Upper lobe of right lung (tissue), 1 donor: ENCODE data around the gene SDC3. TPM values are rescaled to one million over a fixed set of nuclear protein-coding genes. Genes with fewer than 3 reads are reported as not detected.
A peak's percentile ranks its signal among the peaks of the same experiment; 100 is the strongest.

ENCODE experiments used
- ATAC-seq: fragments of 200-7000 bp; cut with Tn5 transposase; one replicate; pipeline ENCODE4 v1.9.1; 2020; ENCODE audit warnings: mild to moderate bottlenecking, moderate library complexity
- DNase-seq: peaks from one replicate; pipeline ENCODE4 v3.0.0-alpha.2; 2020
- H3K27ac ChIP-seq: fragments of 200-600 bp; one replicate; pipeline ENCODE4 v1.8.0; 2022
- H3K27me3 ChIP-seq: fragments of 200-600 bp; one replicate; pipeline ENCODE4 v1.8.0; 2022; ENCODE audit warnings: mild to moderate bottlenecking
- H3K36me3 ChIP-seq: fragments of 200-600 bp; one replicate; pipeline ENCODE4 v1.8.0; 2022
- H3K4me1 ChIP-seq: fragments of 200-600 bp; one replicate; pipeline ENCODE4 v1.8.0; 2022
- H3K4me3 ChIP-seq: fragments of 200-600 bp; one replicate; pipeline ENCODE4 v1.8.0; 2022; ENCODE audit warnings: mild to moderate bottlenecking
- H3K9me3 ChIP-seq: fragments of 200-600 bp; one replicate; pipeline ENCODE4 v1.8.0; 2022
- intact Hi-C: fragments of 100-400 bp; cut with DNase I; formaldehyde crosslinking; loops from one replicate; pipeline ENCODE4 v1.11.0; 2022
- total RNA-seq: library from RNA; stranded (reverse); fragmentation: NEBNext Ultra II Directional; extraction: Animal tissue kit (Norgen Biotek cat#: 25700); gene quantifications from one replicate; pipeline ENCODE4 v1.2.1, GENCODE V29; 2021
- TF ChIP-seq, protein P1 (sequence below): fragments of 200-600 bp; IDR thresholded peaks from one replicate; pipeline ENCODE4 v1.8.0; 2022; ENCODE audit warnings: antibody characterized with exemption
- donor health status: DM: no; HTN: yes; CAD: no; lungs with severe emphysema.

SDC3 gene
- total RNA-seq, 1 donor from 2014 or later, result 39.4 TPM

DNA sequence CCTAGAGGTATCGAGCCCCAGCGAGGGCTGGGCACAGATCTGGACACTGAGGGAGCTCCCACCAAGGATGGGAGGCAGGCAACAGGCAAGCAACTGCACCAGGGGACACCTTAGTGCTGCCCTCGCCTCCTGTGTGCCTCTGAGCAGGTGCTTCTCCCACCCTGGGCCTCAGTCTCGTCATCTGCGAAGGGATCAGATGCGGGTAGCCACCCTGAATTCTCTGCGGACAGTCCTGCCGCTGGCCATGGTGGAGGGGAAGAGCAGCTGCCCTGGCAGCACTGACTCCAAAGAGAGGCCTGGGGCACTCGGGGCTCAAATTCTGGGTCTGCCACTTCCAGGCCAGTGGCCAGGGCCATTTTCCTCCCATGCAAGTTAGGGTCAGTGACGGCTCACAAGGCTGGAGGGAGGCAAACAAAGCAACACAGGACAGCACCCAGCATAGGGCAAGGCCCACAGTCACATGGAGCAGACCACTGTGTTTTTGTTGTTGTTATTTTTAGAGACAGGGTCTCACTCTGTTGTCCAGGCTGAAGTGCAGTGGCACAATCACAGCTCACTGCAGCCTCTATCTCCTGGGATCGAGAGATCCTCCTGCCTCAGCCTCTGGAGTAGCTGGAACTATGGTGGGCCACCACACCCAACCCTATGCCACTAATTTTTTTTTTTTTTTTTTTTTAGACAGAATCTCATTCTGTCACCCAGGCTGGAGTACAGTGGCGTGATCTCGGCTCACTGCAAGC lies 7.1 kb upstream of the SDC3 start:
- intact Hi-C loops, result no loop called here
- Histone ChIP-seq H3K4me3 (no peak overlapping the region), H3K27ac (no peak overlapping the region), H3K9me3 (no peaks in the 10 kb centered on the region), H3K4me1 (peaks cover 7% of the 10 kb centered on the region), H3K27me3 (no peaks in the 10 kb centered on the region), H3K36me3 (no peaks in the 10 kb centered on the region)
- DNase-seq (peak; percentile 58), ATAC-seq (no peak)
- TF ChIP-seq, protein P1, sequence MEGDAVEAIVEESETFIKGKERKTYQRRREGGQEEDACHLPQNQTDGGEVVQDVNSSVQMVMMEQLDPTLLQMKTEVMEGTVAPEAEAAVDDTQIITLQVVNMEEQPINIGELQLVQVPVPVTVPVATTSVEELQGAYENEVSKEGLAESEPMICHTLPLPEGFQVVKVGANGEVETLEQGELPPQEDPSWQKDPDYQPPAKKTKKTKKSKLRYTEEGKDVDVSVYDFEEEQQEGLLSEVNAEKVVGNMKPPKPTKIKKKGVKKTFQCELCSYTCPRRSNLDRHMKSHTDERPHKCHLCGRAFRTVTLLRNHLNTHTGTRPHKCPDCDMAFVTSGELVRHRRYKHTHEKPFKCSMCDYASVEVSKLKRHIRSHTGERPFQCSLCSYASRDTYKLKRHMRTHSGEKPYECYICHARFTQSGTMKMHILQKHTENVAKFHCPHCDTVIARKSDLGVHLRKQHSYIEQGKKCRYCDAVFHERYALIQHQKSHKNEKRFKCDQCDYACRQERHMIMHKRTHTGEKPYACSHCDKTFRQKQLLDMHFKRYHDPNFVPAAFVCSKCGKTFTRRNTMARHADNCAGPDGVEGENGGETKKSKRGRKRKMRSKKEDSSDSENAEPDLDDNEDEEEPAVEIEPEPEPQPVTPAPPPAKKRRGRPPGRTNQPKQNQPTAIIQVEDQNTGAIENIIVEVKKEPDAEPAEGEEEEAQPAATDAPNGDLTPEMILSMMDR, result no peak

DNA sequence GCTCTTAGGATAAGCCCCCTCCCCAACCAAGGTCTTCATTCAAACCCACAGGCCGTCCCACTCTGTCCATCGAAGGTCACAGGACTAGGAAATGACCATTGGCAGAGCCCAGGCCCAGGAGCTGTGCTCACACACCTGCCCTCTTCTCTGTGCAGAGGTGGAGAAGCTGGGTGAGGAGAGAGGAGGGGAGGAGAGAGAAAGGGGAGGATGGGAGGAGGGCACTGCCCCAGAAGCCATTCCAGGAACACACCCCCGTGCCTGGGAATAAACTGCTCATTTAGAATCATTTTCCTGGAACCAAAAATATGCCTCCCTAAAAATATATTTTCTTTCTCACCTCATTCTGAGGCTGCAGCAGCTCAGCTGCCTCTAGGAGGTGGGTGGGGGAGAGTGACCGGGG lies 6.4 kb upstream of the SDC3 start:
- no peaks in the 10 kb centered on the region for H3K27me3 ChIP-seq
- TF ChIP-seq, protein P1, result no peak
- intact Hi-C loops, result loop anchor here (5.0 kb wide), 1 partner anchor 113 kb away; no protein-coding TSS in a partner anchor
- H3K9me3 ChIP-seq, result no peaks in the 10 kb centered on the region
- no peak overlapping the region for H3K4me3 ChIP-seq
- no peak for ATAC-seq
- DNase-seq, result no peak
- no peak overlapping the region for H3K27ac ChIP-seq
- H3K36me3 ChIP-seq, result no peaks in the 10 kb centered on the region
- H3K4me1 ChIP-seq, result peaks cover 7% of the 10 kb centered on the region

DNA sequence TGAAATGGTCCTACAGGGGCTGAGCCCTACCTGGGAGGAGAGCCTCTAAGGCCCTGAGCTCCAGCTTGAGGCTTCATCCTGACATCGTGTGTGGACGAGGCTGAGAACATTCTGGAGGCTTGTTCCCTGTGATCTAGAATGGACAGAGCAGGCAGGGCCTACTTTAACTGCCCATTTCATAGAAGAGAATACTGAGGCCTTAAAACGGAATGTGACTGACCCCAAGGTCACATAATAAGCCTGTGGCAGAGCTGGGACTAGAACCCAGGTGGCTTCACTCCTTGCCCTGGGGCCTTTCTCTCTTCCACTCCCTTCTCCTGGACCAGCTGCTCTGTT lies 6.0 kb upstream of the SDC3 start:
- DNase-seq, result no peak
- ATAC-seq, result no peak
- Histone ChIP-seq H3K27ac (no peak overlapping the region), H3K36me3 (no peaks in the 10 kb centered on the region), H3K27me3 (no peaks in the 10 kb centered on the region), H3K9me3 (no peaks in the 10 kb centered on the region), H3K4me3 (no peak overlapping the region), H3K4me1 (peaks cover 7% of the 10 kb centered on the region)
- TF ChIP-seq, protein P1, result no peak
- intact Hi-C loops, result loop anchor here (5.0 kb wide), 1 partner anchor 112 kb away; no protein-coding TSS in a partner anchor

DNA sequence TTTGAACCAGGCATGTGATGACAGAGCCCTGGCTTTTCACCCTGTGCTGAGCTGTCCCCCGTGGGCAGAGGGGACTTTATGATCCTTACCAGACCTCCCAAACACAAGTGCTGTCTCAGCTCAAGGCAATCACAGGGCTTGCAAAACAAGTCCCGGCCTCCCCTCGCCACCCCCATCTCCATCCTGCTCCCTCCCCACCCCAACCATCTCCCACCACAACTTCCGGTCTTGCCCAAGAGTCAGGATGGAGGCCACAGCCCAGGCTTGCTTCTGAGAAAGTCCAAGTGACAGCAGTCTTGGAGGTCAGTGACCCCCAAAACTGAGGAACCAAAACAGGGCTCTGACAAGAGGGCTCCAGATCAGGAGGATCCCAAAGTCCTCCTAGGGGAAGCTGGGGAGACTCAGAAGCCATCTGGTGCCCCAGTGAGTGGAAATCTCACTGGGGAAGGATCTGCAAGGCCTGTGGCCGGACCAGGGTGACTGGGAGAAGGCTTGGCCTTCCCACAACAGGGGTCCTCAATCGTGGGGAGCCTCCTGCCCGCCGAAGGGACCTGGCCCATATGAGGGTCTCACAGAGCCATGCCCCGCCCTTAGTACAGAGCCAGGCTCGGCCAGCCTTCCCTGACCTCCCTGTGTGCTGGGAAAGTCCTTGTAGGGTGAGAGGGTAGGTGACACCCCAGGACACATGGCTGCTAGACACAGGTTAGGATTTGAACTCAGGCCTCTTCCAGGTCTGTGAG lies 4.5 kb upstream of the SDC3 start:
- no peak overlapping the region for H3K27ac ChIP-seq
- intact Hi-C loops, result loop anchor here (5.0 kb wide), 1 partner anchor 111 kb away; no protein-coding TSS in a partner anchor

DNA sequence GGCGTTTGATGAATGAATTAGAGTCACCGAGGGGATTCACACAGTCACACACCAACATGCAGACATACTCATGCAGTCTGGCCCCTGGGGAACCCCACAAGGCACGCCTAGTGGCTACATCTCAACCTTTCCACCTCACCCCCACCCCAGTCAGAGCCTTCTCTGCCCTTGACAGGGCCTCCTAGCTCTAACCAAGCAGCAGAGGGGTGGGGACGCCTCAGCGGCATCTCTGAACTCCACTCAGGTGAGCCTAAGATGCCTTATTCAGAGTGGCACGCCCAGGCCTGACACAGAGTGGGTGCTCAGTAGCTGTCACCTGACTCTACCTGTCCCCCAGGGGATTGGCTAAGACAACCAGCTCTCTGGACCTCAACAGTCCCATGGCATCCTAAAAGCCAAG lies 3.7 kb upstream of the SDC3 start:
- peaks cover 20% of the 10 kb centered on the region for H3K4me1 ChIP-seq
- H3K4me3 ChIP-seq, result no peak overlapping the region
- no peak for ATAC-seq
- H3K27ac ChIP-seq, result no peak overlapping the region
- intact Hi-C loops, result loop anchor here (5.0 kb wide), 1 partner anchor 110 kb away; no protein-coding TSS in a partner anchor
- no peaks in the 10 kb centered on the region for H3K27me3 ChIP-seq
- TF ChIP-seq, protein P1, result no peak
- no peaks in the 10 kb centered on the region for H3K36me3 ChIP-seq
- DNase-seq, result peak; percentile 54
- no peaks in the 10 kb centered on the region for H3K9me3 ChIP-seq

More for the DNA sequence above, 4.5 kb upstream of the SDC3 start:
- TF ChIP-seq, protein P1, result no peak
- peak; percentile 60 for ATAC-seq
- H3K36me3 ChIP-seq, result no peaks in the 10 kb centered on the region
- no peaks in the 10 kb centered on the region for H3K9me3 ChIP-seq
- H3K4me3 ChIP-seq, result no peak overlapping the region
- H3K27me3 ChIP-seq, result no peaks in the 10 kb centered on the region
- H3K4me1 ChIP-seq, result peaks cover 13% of the 10 kb centered on the region
- DNase-seq, result peak; percentile 81
